Measurements from ENCODE around the gene RAB8A. TPM values are rescaled to one million over a fixed set of nuclear protein-coding genes. Genes with fewer than 3 reads are reported as not detected.
"Not testable (repeated sequence)": the region's sequence is repeated elsewhere in the genome, so short reads cannot be mapped to it uniquely, and the experiment has no call there.

The RAB8A gene
- polyA plus RNA-seq, 1 donor from 2014 or later = 29.8 TPM

DNA sequence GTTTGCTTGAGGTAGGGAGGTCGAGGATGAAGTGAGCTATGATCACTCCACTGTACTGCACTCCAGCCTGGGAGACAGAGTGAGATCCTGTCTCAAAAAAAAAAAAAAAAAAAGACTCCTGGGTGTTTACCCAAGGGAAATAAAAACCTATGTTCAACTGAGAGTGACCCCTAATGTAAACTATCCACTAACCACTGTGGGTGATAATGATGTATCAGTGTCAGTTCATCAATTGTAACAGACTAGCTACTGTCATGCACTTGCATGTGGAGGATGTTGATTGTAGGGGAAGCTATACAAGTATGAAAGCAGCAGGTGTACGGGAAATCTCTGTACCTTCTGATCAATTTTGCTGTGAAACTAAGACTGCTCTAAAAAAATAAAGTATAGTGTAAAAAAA is 64.3 kb downstream of the RAB8A start:
- Histone ChIP-seq H3K9ac (ENCODE audit: low read length) (no peak overlapping the region), H3K9me3 (ENCODE audit: low read length) (no peaks in the 10 kb centered on the region), H3K27ac (ENCODE audit: low read length) (no peak overlapping the region), H3K4me2 (ENCODE audit: low read length) (no peak overlapping the region), H3F3A (ENCODE audit: insufficient read depth, low read length, poor library complexity, severe bottlenecking) (no peaks in the 10 kb centered on the region), H3K27me3 (ENCODE audit: insufficient read depth, low read depth, low read length) (no peaks in the 10 kb centered on the region), H3K4me3 (ENCODE audit: low read length) (no peak overlapping the region), H3K36me3 (ENCODE audit: insufficient read depth, low read length) (no peaks in the 10 kb centered on the region), H4K20me1 (ENCODE audit: insufficient read depth) (no peaks in the 10 kb centered on the region), H3K9me2 (ENCODE audit: insufficient read depth, low read length) (no peaks in the 10 kb centered on the region), H2AFZ (ENCODE audit: low read depth, low read length) (no peak overlapping the region), H3K79me2 (replicated peaks; ENCODE audit: insufficient read depth, low read length) (no peaks in the 10 kb centered on the region)
- TF ChIP-seq EP300 (conservative IDR thresholded peaks at IDR 0.05; ENCODE audit: poor library complexity, severe bottlenecking) (no peak), RAD21 (conservative IDR thresholded peaks at IDR 0.05) (no peak), SMC3 (conservative IDR thresholded peaks at IDR 0.05; ENCODE audit: poor library complexity) (no peak), EZH2 (IDR thresholded peaks at IDR 0.05; ENCODE audit: borderline replicate concordance, insufficient read depth, low read length, poor library complexity, severe bottlenecking) (no peak), CTCF (IDR thresholded peaks at IDR 0.05; ENCODE audit: poor library complexity, severe bottlenecking) (no peak), TAF1 (IDR thresholded peaks at IDR 0.05; ENCODE audit: low read depth) (no peak), MXI1 (conservative IDR thresholded peaks at IDR 0.05; ENCODE audit: poor library complexity, severe bottlenecking) (no peak), POLR2AphosphoS5 (IDR thresholded peaks at IDR 0.05) (no peak)
- TF ChIP-seq, protein P1, sequence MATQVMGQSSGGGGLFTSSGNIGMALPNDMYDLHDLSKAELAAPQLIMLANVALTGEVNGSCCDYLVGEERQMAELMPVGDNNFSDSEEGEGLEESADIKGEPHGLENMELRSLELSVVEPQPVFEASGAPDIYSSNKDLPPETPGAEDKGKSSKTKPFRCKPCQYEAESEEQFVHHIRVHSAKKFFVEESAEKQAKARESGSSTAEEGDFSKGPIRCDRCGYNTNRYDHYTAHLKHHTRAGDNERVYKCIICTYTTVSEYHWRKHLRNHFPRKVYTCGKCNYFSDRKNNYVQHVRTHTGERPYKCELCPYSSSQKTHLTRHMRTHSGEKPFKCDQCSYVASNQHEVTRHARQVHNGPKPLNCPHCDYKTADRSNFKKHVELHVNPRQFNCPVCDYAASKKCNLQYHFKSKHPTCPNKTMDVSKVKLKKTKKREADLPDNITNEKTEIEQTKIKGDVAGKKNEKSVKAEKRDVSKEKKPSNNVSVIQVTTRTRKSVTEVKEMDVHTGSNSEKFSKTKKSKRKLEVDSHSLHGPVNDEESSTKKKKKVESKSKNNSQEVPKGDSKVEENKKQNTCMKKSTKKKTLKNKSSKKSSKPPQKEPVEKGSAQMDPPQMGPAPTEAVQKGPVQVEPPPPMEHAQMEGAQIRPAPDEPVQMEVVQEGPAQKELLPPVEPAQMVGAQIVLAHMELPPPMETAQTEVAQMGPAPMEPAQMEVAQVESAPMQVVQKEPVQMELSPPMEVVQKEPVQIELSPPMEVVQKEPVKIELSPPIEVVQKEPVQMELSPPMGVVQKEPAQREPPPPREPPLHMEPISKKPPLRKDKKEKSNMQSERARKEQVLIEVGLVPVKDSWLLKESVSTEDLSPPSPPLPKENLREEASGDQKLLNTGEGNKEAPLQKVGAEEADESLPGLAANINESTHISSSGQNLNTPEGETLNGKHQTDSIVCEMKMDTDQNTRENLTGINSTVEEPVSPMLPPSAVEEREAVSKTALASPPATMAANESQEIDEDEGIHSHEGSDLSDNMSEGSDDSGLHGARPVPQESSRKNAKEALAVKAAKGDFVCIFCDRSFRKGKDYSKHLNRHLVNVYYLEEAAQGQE (IDR thresholded peaks at IDR 0.05; ENCODE audit: borderline replicate concordance) = no peak

DNA sequence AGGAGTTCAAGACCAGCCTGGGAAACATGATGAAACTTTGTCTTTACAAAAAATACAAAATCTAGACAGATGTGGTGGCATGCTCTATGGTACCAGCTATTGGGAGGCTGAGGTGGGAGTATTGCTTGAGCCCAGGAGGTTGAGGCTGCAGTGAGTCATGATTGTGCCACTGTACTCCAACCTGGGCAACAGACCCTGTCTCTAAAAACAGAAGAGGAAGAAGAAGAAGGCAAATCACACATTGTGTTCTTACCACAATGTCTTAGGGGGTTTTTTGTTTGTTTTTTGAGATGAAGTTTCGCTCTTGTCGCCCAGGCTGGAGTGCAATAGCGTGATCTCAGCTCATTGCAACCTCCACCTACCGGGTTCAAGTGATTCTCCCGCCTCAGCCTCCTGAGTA is 67.2 kb downstream of the RAB8A start:
- H3K9me2 ChIP-seq (ENCODE audit: insufficient read depth, low read length); H3K36me3 ChIP-seq (ENCODE audit: insufficient read depth, low read length); H3F3A ChIP-seq (ENCODE audit: insufficient read depth, low read length, poor library complexity, severe bottlenecking); H3K4me2 ChIP-seq (ENCODE audit: low read length); H4K20me1 ChIP-seq (ENCODE audit: insufficient read depth); H2AFZ ChIP-seq (ENCODE audit: low read depth, low read length); H3K27me3 ChIP-seq (ENCODE audit: insufficient read depth, low read depth, low read length); H3K79me2 ChIP-seq (replicated peaks; ENCODE audit: insufficient read depth, low read length); H3K4me3 ChIP-seq (ENCODE audit: low read length); H3K9me3 ChIP-seq (ENCODE audit: low read length); H3K27ac ChIP-seq (ENCODE audit: low read length); H3K9ac ChIP-seq (ENCODE audit: low read length): not testable (repeated sequence)

DNA sequence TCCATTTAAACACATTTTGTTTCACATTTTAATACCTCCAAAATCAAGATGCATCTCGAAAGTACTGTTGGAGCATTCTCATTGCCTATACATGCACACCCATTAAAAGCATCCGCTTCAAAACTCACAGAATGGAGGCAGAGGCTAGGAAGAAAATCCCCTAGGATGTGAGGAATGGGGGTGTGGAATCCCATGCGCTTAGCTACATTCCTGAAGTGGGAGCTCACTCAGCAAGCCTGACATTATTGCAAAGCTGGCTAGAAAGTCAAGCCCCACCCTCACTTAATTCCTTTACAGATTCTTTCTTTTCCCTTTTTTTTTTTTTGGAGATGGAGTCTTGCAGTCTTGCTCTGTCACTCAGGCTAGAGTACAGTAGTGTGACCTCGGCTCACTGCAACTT is 68.9 kb downstream of the RAB8A start:
- Histone ChIP-seq H3K9me3 (ENCODE audit: low read length) (no peaks in the 10 kb centered on the region), H3K79me2 (replicated peaks; ENCODE audit: insufficient read depth, low read length) (peaks cover 3% of the 10 kb centered on the region), H3K27me3 (ENCODE audit: insufficient read depth, low read depth, low read length) (no peaks in the 10 kb centered on the region), H3K27ac (ENCODE audit: low read length) (no peak overlapping the region), H3K4me3 (ENCODE audit: low read length) (no peak overlapping the region), H4K20me1 (ENCODE audit: insufficient read depth) (no peaks in the 10 kb centered on the region), H3K9ac (ENCODE audit: low read length) (no peak overlapping the region), H3K4me2 (ENCODE audit: low read length) (no peak overlapping the region), H3F3A (ENCODE audit: insufficient read depth, low read length, poor library complexity, severe bottlenecking) (no peaks in the 10 kb centered on the region), H3K36me3 (ENCODE audit: insufficient read depth, low read length) (no peaks in the 10 kb centered on the region), H3K9me2 (ENCODE audit: insufficient read depth, low read length) (no peaks in the 10 kb centered on the region), H2AFZ (ENCODE audit: low read depth, low read length) (no peak overlapping the region)
- TF ChIP-seq SMC3 (conservative IDR thresholded peaks at IDR 0.05; ENCODE audit: poor library complexity) (no peak), POLR2AphosphoS5 (IDR thresholded peaks at IDR 0.05) (no peak), RAD21 (conservative IDR thresholded peaks at IDR 0.05) (no peak), EZH2 (IDR thresholded peaks at IDR 0.05; ENCODE audit: borderline replicate concordance, insufficient read depth, low read length, poor library complexity, severe bottlenecking) (no peak), EP300 (conservative IDR thresholded peaks at IDR 0.05; ENCODE audit: poor library complexity, severe bottlenecking) (no peak), TAF1 (IDR thresholded peaks at IDR 0.05; ENCODE audit: low read depth) (no peak)

Other genes with a start within 250 kb of the RAB8A start
- gene CYP4F2, start 213.8 kb upstream of the RAB8A start, polyA plus RNA-seq = 0.36 TPM in 1 of 2 replicates, not detected in the other
- gene CYP4F11, start 177.4 kb upstream of the RAB8A start, polyA plus RNA-seq = not detected in 2 replicates
- not detected in 2 replicates for gene OR10H4, start 162.9 kb upstream of the RAB8A start, polyA plus RNA-seq
- 119 and 129 TPM in 2 replicates for gene TPM4, start 35.4 kb upstream of the RAB8A start, polyA plus RNA-seq
- gene HSH2D, start 31.8 kb downstream of the RAB8A start, polyA plus RNA-seq = not detected in 2 replicates
- gene CIB3, start 61.6 kb downstream of the RAB8A start, polyA plus RNA-seq = not detected in 2 replicates
- 520 and 545 TPM in 2 replicates for gene FAM32A, start 73.5 kb downstream of the RAB8A start, polyA plus RNA-seq
- gene AP1M1, start 86.0 kb downstream of the RAB8A start, polyA plus RNA-seq = 80.5 and 81.4 TPM in 2 replicates
- 0.15 and 0.32 TPM in 2 replicates for gene KLF2, start 212.9 kb downstream of the RAB8A start, polyA plus RNA-seq

Data from neural cell (in vitro differentiated cells).